ENCODE data around the gene METTL25B. TPM values are rescaled to one million over a fixed set of nuclear protein-coding genes. Genes with fewer than 3 reads are reported as not detected.

METTL25B gene
- total and polyA plus RNA-seq, 4 donors: 6.9 to 13.5 (median 11.5) TPM

- H3K27ac ChIP-seq (ENCODE audit: low read depth in 1 of 2, low read length in 2 of 2): no peak overlapping the region
- 15% methylated on average over 18 of the region's 18 CpGs for WGBS
Observed at GRCh38 chr1:156725683-156726280, 2.5 kb upstream of the METTL25B start.

GRCh38 chr1:156726549-156727226 lies 1.6 kb upstream of the METTL25B start:
- Histone ChIP-seq H3K9ac (ENCODE audit: low read depth in 1 of 2, low read length in 2 of 2) (peak overlapping the region in 1 of 2 donors; percentile 80), H3K4me1 (ENCODE audit: control insufficient read depth in 4 of 4, insufficient read depth in 4 of 4, low read length in 3 of 4) (peaks cover 6 to 37% (median 35%) of the 10 kb centered on the region in 4 donors), H3K9me3 (ENCODE audit: control insufficient read depth in 4 of 4, low read length in 3 of 4) (no peaks in the 10 kb centered on the region), H3K27me3 (ENCODE audit: control insufficient read depth in 4 of 4, insufficient read depth in 4 of 4, low read length in 3 of 4) (no peaks in the 10 kb centered on the region), H3K36me3 (ENCODE audit: control insufficient read depth in 4 of 4, insufficient read depth in 3 of 4, low read depth in 1 of 4, low read length in 3 of 4) (peaks cover 4 to 24% (median 15%) of the 10 kb centered on the region in 4 donors), H3K27ac (ENCODE audit: low read depth in 1 of 2, low read length in 2 of 2) (no peak overlapping the region), H3K4me3 (ENCODE audit: low read depth in 1 of 3, low read length in 3 of 3) (peak overlapping the region in 1 of 3 donors; percentile 99)
- 58% methylated on average over 15 of the region's 15 CpGs for WGBS
- DNase-seq (ENCODE audit: low spot score): peak; percentile 72
- peak; percentile 64 to 76 for TF ChIP-seq RAD21 (IDR thresholded peaks at IDR 0.05)
- no peak for TF ChIP-seq RXRA (IDR thresholded peaks at IDR 0.05)
- TF ChIP-seq ZBTB33 (IDR thresholded peaks at IDR 0.05): no peak
- TF ChIP-seq MAX (IDR thresholded peaks at IDR 0.05): no peak
- TF ChIP-seq CTCF (IDR thresholded peaks at IDR 0.05; ENCODE audit: low read depth, low read length, missing input control): peak; percentile 44
- TF ChIP-seq TAF1 (conservative IDR thresholded peaks at IDR 0.05): no peak
- no peak for TF ChIP-seq ATF3 (IDR thresholded peaks at IDR 0.05)
- no peak for TF ChIP-seq FOXA1 (IDR thresholded peaks at IDR 0.05)
- TF ChIP-seq JUND (IDR thresholded peaks at IDR 0.05): no peak

More at GRCh38 chr1:156725683-156726280, 2.5 kb upstream of the METTL25B start:
- TF ChIP-seq ZBTB33 (IDR thresholded peaks at IDR 0.05) (no peak), RXRA (IDR thresholded peaks at IDR 0.05) (peak; percentile 37 to 72), NR2F2 (IDR thresholded peaks at IDR 0.05) (peak; percentile 36), CTCF (IDR thresholded peaks at IDR 0.05; ENCODE audit: low read depth, low read length, missing input control) (peak; percentile 97), JUND (IDR thresholded peaks at IDR 0.05) (no peak), HNF4G (IDR thresholded peaks at IDR 0.05) (peak; percentile 16), YY1 (IDR thresholded peaks at IDR 0.05) (peak; percentile 33), SP1 (IDR thresholded peaks at IDR 0.05) (peak; percentile 65), RAD21 (IDR thresholded peaks at IDR 0.05) (peak; percentile 94 to 97), EGR1 (IDR thresholded peaks at IDR 0.05; ENCODE audit: low read depth in 2 of 2) (no peak), GABPA (IDR thresholded peaks at IDR 0.05 in 1 of 2, conservative IDR thresholded peaks at IDR 0.05 in 1 of 2) (peak; percentile 32 to 81), HNF4A (conservative IDR thresholded peaks at IDR 0.05) (peak; percentile 70 to 85), MAX (IDR thresholded peaks at IDR 0.05) (peak; percentile 59)
- peak; percentile 89 for DNase-seq (ENCODE audit: low spot score)
- peaks cover 6 to 37% (median 36%) of the 10 kb centered on the region in 4 donors for H3K4me1 ChIP-seq (ENCODE audit: control insufficient read depth in 4 of 4, insufficient read depth in 4 of 4, low read length in 3 of 4)
- H3K36me3 ChIP-seq (ENCODE audit: control insufficient read depth in 4 of 4, insufficient read depth in 3 of 4, low read depth in 1 of 4, low read length in 3 of 4): peaks cover 5 to 32% (median 24%) of the 10 kb centered on the region in 4 donors
- H3K27me3 ChIP-seq (ENCODE audit: control insufficient read depth in 4 of 4, insufficient read depth in 4 of 4, low read length in 3 of 4): no peaks in the 10 kb centered on the region
- H3K9ac ChIP-seq (ENCODE audit: low read depth in 1 of 2, low read length in 2 of 2): peak overlapping the region; percentile 1 to 25
- no peaks in the 10 kb centered on the region for H3K9me3 ChIP-seq (ENCODE audit: control insufficient read depth in 4 of 4, low read length in 3 of 4)
- peak overlapping the region; percentile 3 to 38 (median 18) for H3K4me3 ChIP-seq (ENCODE audit: low read depth in 1 of 3, low read length in 3 of 3)

Data from liver (tissue), 9 donors.